Stimulated activated CD4-positive, alpha-beta T cell treated with anti-CD3 and anti-CD28 coated beads, TNF-alpha, amount 100 ng/mL, for 4 hours (primary cell): ENCODE measurements around the gene FGA.

Source experiments
- DNase-seq, 3 experiments: peaks; one replicate each; pipeline ENCODE4 v3.0.0-alpha.2; 2020; ENCODE audit warnings: low read depth in 3 of 3

Gene FGA

GRCh38 chr4:154590329-154591006 is at the start of gene FGA:
TSS of gene FGA (minus strand) at chr4:154590742. CDS start at chr4:154590687, 55 bp downstream.
- no peak for DNase-seq

GRCh38 chr4:154634058-154634457 is 43.5 kb upstream of the FGA start:
- no peak for DNase-seq

GRCh38 chr4:154631828-154632227 is 41.3 kb upstream of the FGA start:
- no peak for DNase-seq

- no peak for DNase-seq
Observed at GRCh38 chr4:154630324-154630723, 39.8 kb upstream of the FGA start.

GRCh38 chr4:154626793-154627484 is 36.4 kb upstream of the FGA start:
- peak; percentile 15 to 22 (median 20) for DNase-seq

GRCh38 chr4:154625971-154626370 is 35.4 kb upstream of the FGA start:
- DNase-seq, result no peak

GRCh38 chr4:154623995-154624394 is 33.5 kb upstream of the FGA start:
- DNase-seq, result no peak

GRCh38 chr4:154623436-154623835 is 32.9 kb upstream of the FGA start:
- DNase-seq, result no peak

GRCh38 chr4:154622598-154622997 is 32.1 kb upstream of the FGA start:
- DNase-seq, result no peak

- DNase-seq, result no peak
Observed at GRCh38 chr4:154620111-154620510, 29.6 kb upstream of the FGA start.

GRCh38 chr4:154618708-154619315 is 28.3 kb upstream of the FGA start:
- DNase-seq, result peak in 1 of 3 experiments; percentile 6

- DNase-seq, result no peak
Observed at GRCh38 chr4:154617820-154618317, 27.3 kb upstream of the FGA start.

GRCh38 chr4:154616731-154617130 is 26.2 kb upstream of the FGA start:
- DNase-seq, result no peak

GRCh38 chr4:154616287-154616686 is 25.7 kb upstream of the FGA start:
- DNase-seq, result no peak

- DNase-seq, result no peak
Observed at GRCh38 chr4:154615211-154615610, 24.7 kb upstream of the FGA start.

GRCh38 chr4:154614306-154614705 is 23.8 kb upstream of the FGA start:
- DNase-seq, result no peak

- DNase-seq, result no peak
Observed at GRCh38 chr4:154612472-154613414, 22.2 kb upstream of the FGA start, which contains the start of gene FGG. TSS of gene FGG (minus strand) at chr4:154612656. CDS start at chr4:154612609, 47 bp downstream.

GRCh38 chr4:154611833-154612232 is 21.3 kb upstream of the FGA start:
- DNase-seq, result no peak

GRCh38 chr4:154610582-154610981 is 20.0 kb upstream of the FGA start:
- no peak for DNase-seq

GRCh38 chr4:154609532-154609931 is 19.0 kb upstream of the FGA start:
- no peak for DNase-seq
